ENCODE measurements around the gene USP21. TPM values are rescaled to one million over a fixed set of nuclear protein-coding genes. Genes with fewer than 3 reads are reported as not detected.

Gene USP21
- total and polyA plus RNA-seq, 9 of the 15 experiments (the other 6 are each of a cell fraction or from before 2014, with no cell fraction given): 4.9 to 52.4 (median 21.6) TPM

- FAIRE-seq (no peak), ATAC-seq (no peak), DNase-seq (ENCODE audit: extremely low read depth in 1 of 4, low spot score in 3 of 4) (no peak)
- peak overlapping the region in 1 of 2 experiments; percentile 73; a peak in 2 of 4 replicates for H3K9ac ChIP-seq (ENCODE audit: insufficient read depth in 1 of 2, low read depth in 2 of 2, low read length in 2 of 2)
- CTCF ChIA-PET (ENCODE audit: low intra/inter-chr PET ratio): no interaction called here
- peak overlapping the region; percentile 37; the same call in 1 of the 3 replicates for H3K27ac ChIP-seq (ENCODE audit: extremely low read depth, low read depth, low read length)
- no peaks in the 10 kb centered on the region for H3K9me3 ChIP-seq (replicated peaks; ENCODE audit: control insufficient read depth, insufficient read depth, low read depth, low read length)
- H4K20me1 ChIP-seq (replicated peaks; ENCODE audit: control insufficient read depth, insufficient read depth, low read length): no peaks in the 10 kb centered on the region
- H3K4me1 ChIP-seq (replicated peaks in 1 of 2; ENCODE audit: control insufficient read depth in 2 of 2, insufficient read depth in 2 of 2, low read length in 2 of 2): peaks cover 26 to 49% of the 10 kb centered on the region in 2 experiments
- no TSS peak for BruUV-seq (replicated peaks)
- H3K4me3 ChIP-seq: no peak overlapping the region
- no peaks in the 10 kb centered on the region for H3K27me3 ChIP-seq (ENCODE audit: control insufficient read depth in 2 of 2, insufficient read depth in 2 of 2, low read length in 2 of 2)
- H3K79me2 ChIP-seq (ENCODE audit: control insufficient read depth, insufficient read depth, low read length): peaks cover 31% of the 10 kb centered on the region
- peaks cover 72% of the 10 kb centered on the region for H3K36me3 ChIP-seq (ENCODE audit: control insufficient read depth, insufficient read depth, low read length)
- H3K9me1 ChIP-seq (ENCODE audit: control insufficient read depth, insufficient read depth, low read length): no peaks in the 10 kb centered on the region
- in situ Hi-C loops (cut with MboI) (no loop called here), intact Hi-C loops (cut with micrococcal nuclease) (loop anchor here (5.0 kb wide), 1 partner anchor 37 kb away; the partner anchor contains the start of gene DEDD)
- POLR2A ChIA-PET: interaction anchor here (3.1 to 4.7 kb wide), 2 partner anchors 8 to 14 kb away, joined by 12 to 33 read pairs; partner anchors contain the start of gene B4GALT3
- no peak for TF ChIP-seq ZBTB2 (IDR thresholded peaks at IDR 0.05)
- TF ChIP-seq ZNF830 (CRISPR knock-in tag; IDR thresholded peaks at IDR 0.05): no peak
- TF ChIP-seq ZNF274 (IDR thresholded peaks at IDR 0.05; ENCODE audit: borderline replicate concordance, low read depth, low read length): no peak
- no peak for TF ChIP-seq MYBL2 (IDR thresholded peaks at IDR 0.05; ENCODE audit: low read depth)
- no peak for TF ChIP-seq MYBL2 (CRISPR knock-in tag; IDR thresholded peaks at IDR 0.05; ENCODE audit: borderline replicate concordance)
- no peak for TF ChIP-seq ATF6 (CRISPR knock-in tag; IDR thresholded peaks at IDR 0.05)
- TF ChIP-seq RBM39 (optimal IDR thresholded peaks at IDR 0.05; ENCODE audit: low read depth, low read length): no peak
- no peak for TF ChIP-seq ZNF239 (CRISPR knock-in tag; IDR thresholded peaks at IDR 0.05)
- TF ChIP-seq XRCC5 (IDR thresholded peaks at IDR 0.05; ENCODE audit: low read depth, low read length): no peak
- TF ChIP-seq ZNF644 (tag; IDR thresholded peaks at IDR 0.05; ENCODE audit: low read depth): no peak
- no peak for TF ChIP-seq NONO (IDR thresholded peaks at IDR 0.05; ENCODE audit: low read depth in 2 of 2, low read length in 1 of 2)
- no peak for TF ChIP-seq SMARCA5 (IDR thresholded peaks at IDR 0.05)
- TF ChIP-seq FOSL1 (tag; conservative IDR thresholded peaks at IDR 0.05): no peak
- TF ChIP-seq PHB (CRISPR knock-in tag; IDR thresholded peaks at IDR 0.05): no peak
- no peak for TF ChIP-seq DNMT1 (IDR thresholded peaks at IDR 0.05)
- WGBS (ENCODE audit: insufficient coverage, low coverage, missing lambda C conversion rate): 92% methylated on average over 9 of the region's 9 CpGs
- no peak overlapping the region for H2AFZ ChIP-seq (ENCODE audit: low read depth, low read length)
- no peak overlapping the region for H3K4me2 ChIP-seq (ENCODE audit: insufficient read depth, low read length)
Measured at GRCh38 chr1:161168906-161169305, 9.6 kb downstream of the USP21 start.
